ENCODE measurements around the gene ITPR1. TPM values are rescaled to one million over a fixed set of nuclear protein-coding genes. Genes with fewer than 3 reads are reported as not detected.
"Not testable (repeated sequence)": the region's sequence is repeated elsewhere in the genome, so short reads cannot be mapped to it uniquely, and the experiment has no call there.

ITPR1 gene
- total and polyA plus RNA-seq, 8 donors: 34.8 to 57.3 (median 42.0) TPM

DNA sequence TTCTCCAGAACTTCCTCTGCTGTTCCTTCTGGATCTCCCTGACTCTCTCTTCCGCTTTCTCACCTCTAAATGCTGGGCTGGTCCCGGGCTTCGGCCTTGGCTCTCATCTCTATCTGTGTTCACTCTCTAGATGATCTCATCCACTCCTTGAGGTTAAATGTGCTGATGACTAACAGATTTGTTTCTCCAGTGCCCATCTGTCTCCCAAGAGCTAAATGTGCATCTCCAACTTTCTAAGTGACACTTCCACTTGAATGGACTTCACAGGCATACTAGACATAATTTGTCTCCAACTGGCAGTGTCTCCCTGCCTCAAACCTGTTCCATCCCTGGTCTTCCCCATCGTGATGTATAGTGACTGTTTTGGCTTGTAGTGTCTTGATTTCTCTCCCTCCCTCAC is 95.3 kb downstream of the ITPR1 start:
- DNase-seq (no peak), ATAC-seq (peak; percentile 43)
- TF ChIP-seq, protein P1, sequence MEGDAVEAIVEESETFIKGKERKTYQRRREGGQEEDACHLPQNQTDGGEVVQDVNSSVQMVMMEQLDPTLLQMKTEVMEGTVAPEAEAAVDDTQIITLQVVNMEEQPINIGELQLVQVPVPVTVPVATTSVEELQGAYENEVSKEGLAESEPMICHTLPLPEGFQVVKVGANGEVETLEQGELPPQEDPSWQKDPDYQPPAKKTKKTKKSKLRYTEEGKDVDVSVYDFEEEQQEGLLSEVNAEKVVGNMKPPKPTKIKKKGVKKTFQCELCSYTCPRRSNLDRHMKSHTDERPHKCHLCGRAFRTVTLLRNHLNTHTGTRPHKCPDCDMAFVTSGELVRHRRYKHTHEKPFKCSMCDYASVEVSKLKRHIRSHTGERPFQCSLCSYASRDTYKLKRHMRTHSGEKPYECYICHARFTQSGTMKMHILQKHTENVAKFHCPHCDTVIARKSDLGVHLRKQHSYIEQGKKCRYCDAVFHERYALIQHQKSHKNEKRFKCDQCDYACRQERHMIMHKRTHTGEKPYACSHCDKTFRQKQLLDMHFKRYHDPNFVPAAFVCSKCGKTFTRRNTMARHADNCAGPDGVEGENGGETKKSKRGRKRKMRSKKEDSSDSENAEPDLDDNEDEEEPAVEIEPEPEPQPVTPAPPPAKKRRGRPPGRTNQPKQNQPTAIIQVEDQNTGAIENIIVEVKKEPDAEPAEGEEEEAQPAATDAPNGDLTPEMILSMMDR (IDR thresholded peaks at IDR 0.05): no peak
- H3K36me3 ChIP-seq: no peaks in the 10 kb centered on the region
- no peak overlapping the region for H3K27ac ChIP-seq
- H3K9me3 ChIP-seq: peaks cover 0 to 2% of the 10 kb centered on the region in 2 donors
- no peak overlapping the region for H3K4me3 ChIP-seq
- intact Hi-C loops (cut with DNase I): no loop called here
- peaks cover 8 to 28% of the 10 kb centered on the region in 2 donors for H3K4me1 ChIP-seq
- H3K27me3 ChIP-seq: no peaks in the 10 kb centered on the region

DNA sequence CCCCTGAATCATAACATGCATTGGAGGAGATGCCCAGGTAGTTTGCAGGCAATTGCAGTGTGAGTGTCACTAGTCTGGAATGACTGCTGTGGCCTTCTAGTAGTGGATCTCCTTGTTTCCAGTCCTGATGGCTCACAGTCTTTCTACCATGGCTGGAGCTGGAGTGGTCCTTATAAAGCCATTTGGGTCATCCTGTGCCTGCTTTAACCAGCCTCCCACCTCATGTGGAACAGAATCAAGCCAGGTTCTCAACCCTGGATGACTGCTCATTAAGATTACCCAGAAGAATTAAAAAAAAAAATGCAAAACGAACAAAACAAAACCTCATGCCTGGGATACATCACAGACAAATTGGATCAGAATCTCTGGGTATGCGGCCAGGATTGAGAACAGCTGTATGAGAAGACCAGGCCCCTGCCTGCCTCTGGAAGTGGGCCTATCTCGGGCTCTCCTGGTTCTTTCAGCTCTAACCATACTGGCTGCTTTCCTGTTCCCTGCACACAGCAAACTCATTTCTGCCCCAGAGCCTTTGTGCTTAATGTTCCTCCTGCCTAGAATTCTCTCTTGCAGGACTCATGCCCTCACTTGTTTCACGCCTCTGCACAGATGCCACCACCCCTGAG is 96.4 kb downstream of the ITPR1 start:
- Histone ChIP-seq H3K27ac (no peak overlapping the region), H3K36me3 (no peaks in the 10 kb centered on the region), H3K9me3 (peaks cover 0 to 2% of the 10 kb centered on the region in 2 donors), H3K4me1 (peaks cover 0 to 18% of the 10 kb centered on the region in 2 donors), H3K4me3 (no peak overlapping the region), H3K27me3 (no peaks in the 10 kb centered on the region)
- DNase-seq: no peak
- TF ChIP-seq, protein P1 (IDR thresholded peaks at IDR 0.05): no peak
- intact Hi-C loops (cut with DNase I): no loop called here
- ATAC-seq: no peak

DNA sequence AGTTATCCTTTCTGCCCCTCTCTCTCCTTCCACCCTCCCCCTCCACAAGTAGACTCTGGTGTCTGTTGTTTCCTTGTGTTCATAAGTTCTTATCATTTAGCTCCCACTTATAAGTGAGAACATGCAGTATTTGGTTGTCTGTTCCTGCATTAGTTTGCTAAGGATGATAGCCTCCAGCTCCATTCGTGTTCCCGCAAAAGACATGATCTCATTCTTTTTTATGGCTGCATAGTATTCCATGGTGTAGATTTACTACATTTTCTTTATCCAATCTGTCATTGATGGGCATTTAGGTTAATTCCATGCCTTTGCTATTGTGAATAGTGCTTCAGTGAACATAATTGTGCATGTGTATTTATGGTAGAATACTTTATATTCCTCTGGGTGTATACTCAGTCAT is 97.7 kb downstream of the ITPR1 start:
- H3K4me3 ChIP-seq; ATAC-seq; H3K9me3 ChIP-seq; H3K27ac ChIP-seq; H3K36me3 ChIP-seq; H3K4me1 ChIP-seq; DNase-seq; intact Hi-C loops (cut with DNase I); H3K27me3 ChIP-seq: not testable (repeated sequence)

DNA sequence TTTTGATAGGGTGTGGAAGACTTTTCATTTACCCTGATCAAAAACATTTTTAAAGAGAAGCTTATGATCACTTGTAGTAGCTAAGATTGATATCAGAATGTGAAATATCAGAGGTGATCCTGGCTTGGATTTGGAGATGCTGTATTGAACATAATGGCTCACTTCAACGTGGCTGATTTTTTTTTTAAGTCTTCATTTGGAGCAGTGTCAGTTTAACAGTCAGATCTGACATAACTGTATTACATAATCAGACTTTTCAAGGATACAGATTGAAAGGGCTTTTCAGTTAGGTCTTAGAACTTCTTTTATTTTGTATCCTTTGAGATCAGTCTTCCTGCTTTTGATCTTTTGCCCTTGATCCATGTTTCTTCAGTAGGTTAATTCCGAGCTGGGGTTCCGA is 98.5 kb downstream of the ITPR1 start:
- Histone ChIP-seq H3K4me1 (peaks cover 0 to 9% of the 10 kb centered on the region in 2 donors), H3K9me3 (peaks cover 0 to 2% of the 10 kb centered on the region in 2 donors), H3K4me3 (no peak overlapping the region), H3K36me3 (no peaks in the 10 kb centered on the region), H3K27me3 (no peaks in the 10 kb centered on the region), H3K27ac (no peak overlapping the region)
- ATAC-seq (no peak), DNase-seq (no peak)
- intact Hi-C loops (cut with DNase I): no loop called here
- TF ChIP-seq, protein P1 (IDR thresholded peaks at IDR 0.05): no peak

DNA sequence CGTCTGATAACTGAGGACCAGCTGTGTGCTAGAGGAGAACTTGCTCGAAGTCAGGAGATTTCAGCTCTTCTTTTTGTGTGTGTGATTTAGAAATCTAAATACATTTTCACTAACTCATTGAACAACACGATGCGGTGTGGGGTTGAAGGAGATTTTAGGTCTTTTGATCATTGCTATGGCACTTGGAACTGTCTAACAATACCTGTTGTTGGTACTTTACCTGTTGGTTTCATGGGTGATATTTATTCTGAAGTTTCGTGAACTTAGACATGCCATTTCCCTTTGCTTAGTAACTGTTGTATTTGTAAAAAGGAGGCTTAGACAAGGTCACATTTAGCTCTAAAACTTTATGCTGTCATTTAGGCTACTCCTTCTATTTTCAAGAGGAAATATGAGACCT is 99.9 kb downstream of the ITPR1 start:
- DNase-seq: no peak
- intact Hi-C loops (cut with DNase I): no loop called here
- Histone ChIP-seq H3K4me3 (no peak overlapping the region), H3K36me3 (no peaks in the 10 kb centered on the region), H3K27ac (no peak overlapping the region), H3K9me3 (peaks cover 0 to 2% of the 10 kb centered on the region in 2 donors), H3K4me1 (peaks cover 0 to 9% of the 10 kb centered on the region in 2 donors), H3K27me3 (no peaks in the 10 kb centered on the region)
- ATAC-seq: no peak
- TF ChIP-seq, protein P1 (IDR thresholded peaks at IDR 0.05): no peak

DNA sequence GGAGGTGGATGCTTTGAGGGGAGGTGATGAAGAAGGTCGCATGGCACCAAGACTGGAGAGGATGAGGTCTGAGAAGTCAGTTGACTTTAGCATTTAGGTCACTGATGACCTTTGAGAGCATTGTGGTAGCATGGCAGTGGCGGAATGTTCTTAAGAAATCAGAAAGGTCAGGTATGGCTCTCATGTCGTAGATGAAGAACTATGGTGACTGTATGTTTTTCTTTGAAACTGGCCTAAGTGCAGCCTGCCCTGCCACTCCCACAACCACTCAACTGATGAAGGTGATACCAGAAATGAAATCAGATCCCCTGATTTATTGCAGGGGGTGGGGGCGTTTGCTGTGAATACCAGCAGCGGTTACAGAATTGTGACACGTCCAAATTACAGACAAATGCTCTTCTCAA is 102.6 kb downstream of the ITPR1 start:
- peaks cover 0 to 2% of the 10 kb centered on the region in 2 donors for H3K9me3 ChIP-seq
- TF ChIP-seq, protein P1 (IDR thresholded peaks at IDR 0.05): no peak
- H3K27ac ChIP-seq: no peak overlapping the region
- no peaks in the 10 kb centered on the region for H3K27me3 ChIP-seq
- H3K4me3 ChIP-seq: no peak overlapping the region
- no peaks in the 10 kb centered on the region for H3K36me3 ChIP-seq
- H3K4me1 ChIP-seq: no peaks in the 10 kb centered on the region
- DNase-seq (no peak), ATAC-seq (peak; percentile 55)
- intact Hi-C loops (cut with DNase I): no loop called here

All from left lung (tissue), 10 donors.